VCaP (cell line): ENCODE data around the gene PSPC1.

Experiments
- H3K27ac ChIP-seq: fragments of 450-650 bp; 2 replicates; pipeline ENCODE4 v1.5.1; 2017
- TF ChIP-seq, protein P1 (sequence below): fragments of 450-650 bp; conservative IDR thresholded peaks from 2 replicates; pipeline ENCODE4 v1.5.1; 2017; ENCODE audit warnings: mild to moderate bottlenecking, moderate library complexity

The PSPC1 gene

GRCh38 chr13:19772306-19772705 lies 10.4 kb downstream of the PSPC1 start:
- TF ChIP-seq, protein P1, sequence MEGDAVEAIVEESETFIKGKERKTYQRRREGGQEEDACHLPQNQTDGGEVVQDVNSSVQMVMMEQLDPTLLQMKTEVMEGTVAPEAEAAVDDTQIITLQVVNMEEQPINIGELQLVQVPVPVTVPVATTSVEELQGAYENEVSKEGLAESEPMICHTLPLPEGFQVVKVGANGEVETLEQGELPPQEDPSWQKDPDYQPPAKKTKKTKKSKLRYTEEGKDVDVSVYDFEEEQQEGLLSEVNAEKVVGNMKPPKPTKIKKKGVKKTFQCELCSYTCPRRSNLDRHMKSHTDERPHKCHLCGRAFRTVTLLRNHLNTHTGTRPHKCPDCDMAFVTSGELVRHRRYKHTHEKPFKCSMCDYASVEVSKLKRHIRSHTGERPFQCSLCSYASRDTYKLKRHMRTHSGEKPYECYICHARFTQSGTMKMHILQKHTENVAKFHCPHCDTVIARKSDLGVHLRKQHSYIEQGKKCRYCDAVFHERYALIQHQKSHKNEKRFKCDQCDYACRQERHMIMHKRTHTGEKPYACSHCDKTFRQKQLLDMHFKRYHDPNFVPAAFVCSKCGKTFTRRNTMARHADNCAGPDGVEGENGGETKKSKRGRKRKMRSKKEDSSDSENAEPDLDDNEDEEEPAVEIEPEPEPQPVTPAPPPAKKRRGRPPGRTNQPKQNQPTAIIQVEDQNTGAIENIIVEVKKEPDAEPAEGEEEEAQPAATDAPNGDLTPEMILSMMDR: no peak
- no peak overlapping the region for H3K27ac ChIP-seq

GRCh38 chr13:19769854-19770253 lies 12.9 kb downstream of the PSPC1 start:
- TF ChIP-seq, protein P1: no peak
- no peak overlapping the region for H3K27ac ChIP-seq

DNA sequence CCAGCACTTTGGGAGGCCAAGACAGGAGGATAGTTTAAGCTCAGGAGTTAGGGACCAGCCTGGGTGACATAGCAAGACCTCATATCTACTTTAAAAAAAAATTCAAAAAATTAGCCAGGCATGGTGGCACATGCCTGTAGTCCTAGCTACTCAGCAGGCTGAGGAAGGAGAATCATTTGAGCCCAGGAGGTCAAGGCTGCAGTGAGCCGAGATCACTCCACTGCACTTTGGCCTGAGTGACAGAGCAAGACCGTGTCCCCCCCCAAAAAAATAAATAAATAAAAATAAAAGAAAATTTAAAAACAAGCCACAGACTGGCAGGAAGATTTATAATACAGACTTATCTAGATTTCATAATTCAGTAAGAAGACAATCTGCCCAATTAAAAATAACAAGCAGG lies 14.8 kb downstream of the PSPC1 start:
- no peak overlapping the region for H3K27ac ChIP-seq
- TF ChIP-seq, protein P1: no peak

DNA sequence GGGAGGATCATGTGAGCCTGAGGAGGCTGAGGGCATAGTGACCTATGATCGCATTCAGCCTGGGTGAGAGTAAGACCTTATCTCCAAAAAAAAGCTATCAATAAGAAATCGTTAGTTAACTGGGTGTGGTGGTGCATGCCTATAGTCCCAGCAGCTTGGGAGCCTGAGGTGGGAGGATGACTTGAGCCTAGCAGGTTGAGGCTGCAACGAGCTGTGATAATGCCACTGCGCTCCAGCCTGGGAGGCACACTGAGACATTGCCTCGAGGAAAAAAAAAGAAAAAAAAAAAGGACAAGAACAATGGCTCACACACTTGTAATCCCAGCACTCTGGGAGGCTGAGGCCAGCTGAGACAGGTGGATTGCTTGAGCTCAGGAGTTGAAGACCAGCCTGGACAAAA lies 16.2 kb downstream of the PSPC1 start:
- TF ChIP-seq, protein P1: no peak
- H3K27ac ChIP-seq: no peak overlapping the region

GRCh38 chr13:19764237-19764636 lies 18.5 kb downstream of the PSPC1 start:
- H3K27ac ChIP-seq: no peak overlapping the region
- TF ChIP-seq, protein P1: no peak

DNA sequence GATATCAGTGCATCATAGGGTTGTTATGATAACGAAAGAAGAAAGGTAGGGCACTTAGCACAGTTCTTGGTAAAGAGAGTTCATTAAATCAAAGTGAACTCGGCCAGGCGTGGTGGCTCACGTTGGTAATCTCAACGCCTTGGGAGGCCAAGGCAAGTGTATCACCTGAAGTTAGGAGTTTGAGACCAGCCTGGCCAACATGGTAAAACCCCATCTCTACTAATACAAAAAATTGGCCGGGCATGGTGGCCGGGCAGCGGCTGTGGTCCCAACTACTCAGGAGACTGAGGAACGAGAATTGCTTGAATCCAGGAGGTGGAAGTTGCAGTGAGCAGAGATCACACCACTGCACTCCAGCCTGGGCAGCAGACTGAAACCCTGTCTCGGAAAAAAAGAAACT lies 19.1 kb downstream of the PSPC1 start:
- TF ChIP-seq, protein P1: no peak
- no peak overlapping the region for H3K27ac ChIP-seq

GRCh38 chr13:19759669-19760068 lies 23.1 kb downstream of the PSPC1 start:
- no peak overlapping the region for H3K27ac ChIP-seq
- TF ChIP-seq, protein P1: no peak

- H3K27ac ChIP-seq: no peak overlapping the region
- TF ChIP-seq, protein P1: no peak
Measured at GRCh38 chr13:19742643-19743042, 40.1 kb downstream of the PSPC1 start.
